Activated CD8-positive, alpha-beta memory T cell treated with anti-CD3 and anti-CD28 coated beads for 1 hour (primary cell): ENCODE results near the gene NXPH3.

Experiments
- DNase-seq, 2 donors: peaks; one replicate each; pipeline ENCODE4 v3.0.0-alpha.2; 2020; ENCODE audit warnings: low read depth in 1 of 2; ENCODE audit errors: extremely low read depth in 1 of 2

The NXPH3 gene

DNA sequence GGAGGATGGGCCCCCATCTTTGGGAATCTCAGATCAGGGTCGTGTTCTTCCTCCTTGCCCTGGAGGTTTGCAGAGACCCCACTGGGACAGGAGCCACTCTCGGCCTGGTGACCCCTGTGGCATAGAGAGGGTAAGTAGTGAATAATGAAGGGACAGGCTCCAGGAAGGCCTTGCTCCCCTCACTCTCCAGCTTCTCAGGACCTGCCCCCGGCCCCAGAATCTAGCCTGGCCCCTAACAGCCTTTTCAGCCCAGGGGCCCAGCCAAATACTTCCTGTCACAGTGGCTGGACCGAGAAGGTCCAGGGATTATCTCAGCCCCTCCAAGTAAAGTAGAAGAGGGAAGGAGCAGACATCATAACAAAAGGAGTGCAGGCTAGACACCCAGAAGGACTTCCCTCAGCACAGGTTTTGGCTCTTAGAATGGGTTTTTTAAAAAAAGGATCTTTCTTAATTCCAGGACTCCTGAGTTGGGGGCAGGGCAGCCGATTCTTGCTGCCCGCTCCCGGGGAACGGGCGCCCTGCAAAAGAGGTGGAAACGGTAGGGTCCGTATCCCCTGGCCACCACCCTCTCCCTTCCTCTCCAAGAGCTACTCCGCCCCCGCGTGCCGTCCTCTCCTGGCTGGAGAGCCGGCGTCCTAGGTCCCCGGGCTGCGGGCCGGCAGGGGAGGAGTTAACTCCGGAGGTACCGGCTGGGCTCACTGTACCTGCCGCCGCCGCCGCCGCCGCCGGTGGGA, 559 bp upstream of the NXPH3 start:
- DNase-seq = no peak

DNA sequence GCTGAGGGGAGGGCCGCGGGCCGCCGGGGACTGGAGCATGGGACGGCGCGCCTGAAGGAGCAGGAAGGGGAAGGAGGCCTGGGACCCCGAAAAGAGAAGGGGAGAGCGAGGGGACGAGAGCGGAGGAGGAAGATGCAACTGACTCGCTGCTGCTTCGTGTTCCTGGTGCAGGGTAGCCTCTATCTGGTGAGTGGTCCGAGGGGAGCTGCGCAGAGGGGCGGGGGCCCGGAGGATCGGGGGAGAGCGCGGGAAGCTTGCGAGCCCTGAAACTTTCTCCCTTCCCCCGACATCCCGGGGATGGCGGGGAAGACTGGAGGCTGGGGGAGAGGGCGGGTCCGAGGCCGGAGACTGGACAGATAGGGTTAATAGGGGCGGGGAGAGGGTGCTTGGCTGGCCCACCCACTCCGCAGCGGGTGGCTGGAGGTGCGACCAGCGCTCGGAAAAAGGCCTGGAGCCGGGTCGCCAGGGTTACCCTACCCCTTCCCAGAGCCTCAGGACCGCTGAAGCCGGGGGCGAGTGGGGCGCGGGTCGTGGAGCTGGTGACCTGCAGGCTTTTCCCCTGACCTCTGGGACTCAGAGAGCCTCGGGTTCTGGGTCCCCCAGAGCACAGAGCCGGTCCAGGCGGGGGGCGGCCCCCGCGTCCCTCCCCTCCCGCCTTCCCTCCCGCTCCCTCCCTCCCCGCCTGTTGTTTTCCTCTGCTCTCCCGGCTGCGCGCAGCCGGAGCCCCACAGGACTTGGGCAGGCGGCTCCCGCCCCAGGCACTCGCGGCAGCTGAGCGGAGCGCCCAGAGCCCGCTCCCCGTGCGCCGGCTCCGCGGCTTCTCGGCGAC, 631 bp downstream of the NXPH3 start:
- no peak for DNase-seq

DNA sequence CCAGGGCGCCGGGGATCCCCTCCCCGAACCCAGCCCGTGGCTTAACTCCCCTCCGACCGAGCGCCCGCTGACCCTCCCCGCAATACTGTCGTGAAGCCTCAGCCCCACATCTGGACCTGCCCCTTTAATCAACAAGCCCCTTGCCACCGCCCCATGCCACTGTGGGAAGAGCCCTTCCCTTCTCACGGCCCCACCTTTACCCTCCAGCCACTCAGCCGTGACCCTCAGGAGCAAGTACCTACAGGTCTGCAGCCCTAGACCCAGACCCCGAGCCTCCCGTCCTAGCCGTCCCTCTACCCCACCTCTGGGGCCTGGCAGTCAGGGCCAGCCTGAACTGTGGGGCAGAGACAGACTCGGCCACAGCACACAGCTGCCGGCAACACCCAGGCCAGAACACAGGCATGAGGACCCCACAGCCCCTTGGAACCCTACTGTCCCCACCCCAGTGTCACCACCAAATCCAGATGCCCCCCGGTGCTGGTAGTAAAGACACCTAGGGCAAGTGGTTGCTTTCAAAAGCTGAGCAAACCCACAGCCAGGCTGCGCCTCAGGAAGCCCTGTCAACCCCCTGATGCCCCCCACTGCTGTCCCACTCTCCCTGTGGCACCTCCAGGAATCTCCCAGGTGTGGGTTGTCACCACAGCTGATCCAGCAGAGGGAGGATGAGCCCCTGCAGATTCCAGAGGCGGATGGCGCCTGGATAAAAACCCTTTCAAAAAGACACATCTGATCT, 1.4 kb downstream of the NXPH3 start:
- DNase-seq = no peak

DNA sequence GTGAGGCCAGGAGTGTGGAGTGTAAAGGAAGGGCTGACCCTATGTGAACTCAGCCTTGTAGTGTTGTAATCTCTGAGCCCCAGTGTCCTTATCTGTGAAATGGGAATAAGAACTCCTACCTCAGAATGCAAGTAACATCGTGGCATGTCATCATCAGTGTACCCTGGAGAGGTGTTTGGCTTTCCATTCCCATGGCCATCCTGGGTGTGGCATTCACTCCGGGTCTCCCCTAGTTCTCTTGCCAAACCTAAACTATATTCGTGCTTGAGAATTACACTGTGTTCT, 1.9 kb downstream of the NXPH3 start:
- no peak for DNase-seq

DNA sequence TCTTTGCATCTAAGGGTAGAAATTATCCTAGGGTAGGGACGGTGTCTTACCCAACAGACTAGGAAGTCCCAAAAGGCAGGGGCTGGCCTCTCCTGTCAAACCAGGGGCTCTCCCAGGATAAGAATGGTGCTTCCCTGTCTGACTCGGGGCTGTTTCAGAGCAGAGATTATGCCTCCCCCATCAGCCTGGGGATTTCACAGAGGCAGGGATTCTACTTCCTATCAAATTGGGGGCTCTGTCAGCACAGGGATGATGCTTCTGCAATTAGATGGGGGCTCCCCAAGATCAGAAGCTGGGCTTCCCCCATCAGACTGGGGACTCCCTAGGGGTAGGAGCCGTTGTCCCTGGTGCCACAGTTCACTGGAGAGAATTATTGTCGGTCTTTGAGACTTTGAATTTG, 2.3 kb downstream of the NXPH3 start:
- DNase-seq = no peak

DNA sequence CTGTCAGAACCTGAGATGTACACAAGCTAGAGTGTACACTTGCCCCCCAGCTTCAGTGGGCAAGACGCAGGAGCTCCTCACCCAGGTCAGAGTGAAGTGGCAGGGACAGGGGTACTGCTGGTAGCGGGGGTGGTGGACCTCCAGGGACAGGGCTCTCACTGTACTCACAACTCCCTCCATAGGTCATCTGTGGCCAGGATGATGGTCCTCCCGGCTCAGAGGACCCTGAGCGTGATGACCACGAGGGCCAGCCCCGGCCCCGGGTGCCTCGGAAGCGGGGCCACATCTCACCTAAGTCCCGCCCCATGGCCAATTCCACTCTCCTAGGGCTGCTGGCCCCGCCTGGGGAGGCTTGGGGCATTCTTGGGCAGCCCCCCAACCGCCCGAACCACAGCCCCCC, 2.7 kb downstream of the NXPH3 start:
- DNase-seq = no peak

DNA sequence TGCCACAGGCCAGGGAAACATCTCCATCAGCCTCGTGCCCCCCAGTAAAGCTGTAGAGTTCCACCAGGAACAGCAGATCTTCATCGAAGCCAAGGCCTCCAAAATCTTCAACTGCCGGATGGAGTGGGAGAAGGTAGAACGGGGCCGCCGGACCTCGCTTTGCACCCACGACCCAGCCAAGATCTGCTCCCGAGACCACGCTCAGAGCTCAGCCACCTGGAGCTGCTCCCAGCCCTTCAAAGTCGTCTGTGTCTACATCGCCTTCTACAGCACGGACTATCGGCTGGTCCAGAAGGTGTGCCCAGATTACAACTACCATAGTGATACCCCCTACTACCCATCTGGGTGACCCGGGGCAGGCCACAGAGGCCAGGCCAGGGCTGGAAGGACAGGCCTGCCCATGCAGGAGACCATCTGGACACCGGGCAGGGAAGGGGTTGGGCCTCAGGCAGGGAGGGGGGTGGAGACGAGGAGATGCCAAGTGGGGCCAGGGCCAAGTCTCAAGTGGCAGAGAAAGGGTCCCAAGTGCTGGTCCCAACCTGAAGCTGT, 3.4 kb downstream of the NXPH3 start:
- no peak for DNase-seq

DNA sequence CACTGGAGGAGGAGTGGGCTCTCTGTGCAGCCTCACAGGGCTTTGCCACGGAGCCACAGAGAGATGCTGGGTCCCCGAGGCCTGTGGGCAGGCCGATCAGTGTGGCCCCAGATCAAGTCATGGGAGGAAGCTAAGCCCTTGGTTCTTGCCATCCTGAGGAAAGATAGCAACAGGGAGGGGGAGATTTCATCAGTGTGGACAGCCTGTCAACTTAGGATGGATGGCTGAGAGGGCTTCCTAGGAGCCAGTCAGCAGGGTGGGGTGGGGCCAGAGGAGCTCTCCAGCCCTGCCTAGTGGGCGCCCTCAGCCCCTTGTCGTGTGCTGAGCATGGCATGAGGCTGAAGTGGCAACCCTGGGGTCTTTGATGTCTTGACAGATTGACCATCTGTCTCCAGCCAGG, 3.9 kb downstream of the NXPH3 start:
- no peak for DNase-seq

DNA sequence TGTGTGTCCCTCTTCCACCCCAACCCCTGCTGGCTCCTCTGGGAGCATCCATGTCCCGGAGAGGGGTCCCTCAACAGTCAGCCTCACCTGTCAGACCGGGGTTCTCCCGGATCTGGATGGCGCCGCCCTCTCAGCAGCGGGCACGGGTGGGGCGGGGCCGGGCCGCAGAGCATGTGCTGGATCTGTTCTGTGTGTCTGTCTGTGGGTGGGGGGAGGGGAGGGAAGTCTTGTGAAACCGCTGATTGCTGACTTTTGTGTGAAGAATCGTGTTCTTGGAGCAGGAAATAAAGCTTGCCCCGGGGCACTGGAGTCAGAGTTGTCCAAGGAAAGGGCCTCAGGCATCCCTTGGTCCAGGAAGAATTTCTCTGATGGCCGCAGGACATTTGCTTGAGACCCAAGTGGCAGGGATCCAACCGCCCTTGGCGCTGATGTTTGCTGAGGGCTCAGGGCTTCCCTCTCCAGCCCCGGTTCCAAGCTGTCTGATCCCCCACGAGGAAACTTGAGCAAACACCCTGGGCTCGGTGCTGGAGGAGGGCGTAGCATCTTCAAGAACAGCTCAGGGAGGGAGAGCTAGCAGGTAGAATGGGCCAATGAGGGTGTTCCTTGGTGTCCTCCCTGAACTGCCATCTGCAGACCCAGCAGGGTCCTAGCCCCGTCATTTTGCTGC, 4.5 kb downstream of the NXPH3 start:
- no peak for DNase-seq

DNA sequence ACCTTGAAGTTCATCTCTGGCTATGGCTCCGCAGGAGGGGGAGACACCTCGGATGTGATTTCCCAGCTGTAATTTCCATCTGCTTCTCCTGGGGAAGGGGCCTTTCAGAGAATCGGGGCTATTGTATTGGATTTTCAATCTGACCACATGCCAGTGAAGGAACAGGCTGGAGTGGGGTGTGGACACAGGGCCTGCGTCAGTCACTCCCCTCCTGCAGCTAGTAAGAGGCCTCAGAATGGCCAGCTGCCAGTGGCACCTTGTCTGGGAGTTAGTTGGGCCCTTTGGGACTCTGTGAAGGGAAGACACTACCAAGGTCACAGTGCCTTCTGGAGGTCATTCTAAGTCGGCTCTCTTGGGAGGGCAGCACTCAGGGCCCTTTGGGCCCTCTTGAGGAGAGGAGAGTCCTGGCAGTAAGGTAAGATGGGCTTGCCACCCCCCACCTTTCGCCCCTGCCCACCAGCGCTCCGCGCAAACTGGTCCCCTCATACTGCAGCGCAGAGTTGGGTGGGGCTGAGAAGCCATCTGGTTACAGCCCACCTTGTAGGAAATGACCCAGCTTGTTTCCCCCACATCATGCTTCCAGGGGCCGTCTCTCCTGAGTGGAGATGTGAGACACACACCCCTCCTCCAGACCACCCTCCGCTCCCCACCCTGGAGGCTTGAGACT, 5.4 kb downstream of the NXPH3 start:
- DNase-seq = no peak

DNA sequence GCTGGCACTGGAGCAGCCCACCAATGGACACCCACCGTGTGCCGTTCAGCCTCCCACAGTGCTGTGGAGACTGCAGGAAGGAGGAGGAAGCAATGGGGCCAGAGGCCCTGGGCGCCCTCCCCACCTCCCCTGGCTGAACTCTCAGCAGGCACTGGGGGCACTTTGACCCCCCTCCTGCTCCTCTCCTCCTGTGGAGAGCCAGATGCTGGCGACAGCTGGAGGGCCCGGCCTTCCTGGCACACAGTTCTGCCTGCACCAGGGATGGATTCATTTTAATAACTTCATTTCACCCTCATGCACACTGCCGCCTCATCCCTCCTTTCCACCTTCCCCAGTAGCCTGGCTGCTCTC, 6.0 kb downstream of the NXPH3 start:
- no peak for DNase-seq

DNA sequence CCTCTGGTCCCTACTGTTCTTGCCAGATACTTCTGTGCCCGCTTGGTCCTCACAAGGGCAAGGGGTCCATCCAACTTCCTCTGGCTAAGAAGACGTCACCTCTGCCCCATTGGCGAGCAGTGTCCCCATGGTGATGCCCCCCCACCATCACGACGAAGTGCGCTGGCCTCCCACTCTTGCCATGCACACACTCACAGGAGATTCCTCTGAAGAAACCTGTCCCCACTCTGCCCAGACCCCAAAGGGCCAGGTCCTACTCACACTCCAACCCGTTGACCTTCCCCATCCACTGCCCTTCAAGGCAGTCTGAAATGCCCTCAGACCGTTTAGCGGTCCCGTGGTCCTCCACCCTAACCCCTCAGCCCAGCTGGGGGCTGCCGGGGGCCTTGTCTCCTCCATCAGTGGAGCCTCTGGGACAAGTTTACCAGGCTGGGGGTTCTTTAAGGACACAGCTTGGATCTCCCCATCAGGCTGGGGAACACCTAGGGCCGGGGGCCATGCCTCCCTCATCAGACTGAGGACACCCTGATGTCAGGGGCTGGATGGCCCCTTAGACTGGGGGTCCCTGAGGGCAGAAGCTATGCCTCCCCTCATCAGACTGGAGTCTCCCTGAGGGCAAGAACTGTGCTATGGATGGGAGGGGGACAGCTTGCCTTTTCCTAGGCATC, 6.5 kb downstream of the NXPH3 start:
- no peak for DNase-seq

DNA sequence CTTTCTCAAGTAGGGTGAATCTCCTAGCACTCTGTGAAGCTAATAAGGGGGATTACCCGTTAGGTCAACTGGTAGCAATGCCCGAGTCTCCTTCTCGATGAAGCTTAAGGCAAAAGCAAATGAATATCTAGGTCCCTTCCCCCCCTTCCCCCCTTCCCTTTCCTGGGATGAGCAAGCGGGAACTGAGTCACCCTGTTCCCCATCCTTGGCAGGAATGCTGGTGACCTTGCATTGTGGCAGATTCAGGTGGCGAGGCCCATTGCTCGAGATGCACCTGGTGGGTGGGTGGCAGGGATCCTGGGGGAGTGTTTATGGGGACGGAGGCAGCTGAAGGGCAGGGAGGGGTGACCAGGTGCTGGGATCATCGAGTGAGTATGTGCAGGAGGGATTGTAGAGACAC, 7.1 kb downstream of the NXPH3 start:
- DNase-seq = no peak

DNA sequence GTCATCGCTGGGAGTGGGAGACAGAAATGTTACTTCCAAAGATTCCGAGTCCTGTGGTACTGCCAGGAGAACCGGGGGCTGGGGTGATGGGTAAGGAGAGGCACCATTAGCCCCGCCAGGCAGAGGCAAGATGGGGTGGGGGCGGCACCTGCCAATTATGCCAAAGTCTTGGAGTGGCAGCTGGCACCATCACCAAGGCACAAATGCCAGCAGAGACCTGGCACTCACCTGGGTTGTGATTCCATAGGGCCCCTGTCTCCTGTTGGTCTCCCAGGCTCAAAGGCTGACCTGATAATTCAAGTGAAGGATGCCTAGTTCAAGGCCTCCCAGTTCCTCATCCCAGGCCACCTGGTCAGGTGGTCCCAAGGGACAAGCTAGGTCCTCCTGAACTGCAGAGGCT, 7.6 kb downstream of the NXPH3 start:
- DNase-seq = no peak

DNA sequence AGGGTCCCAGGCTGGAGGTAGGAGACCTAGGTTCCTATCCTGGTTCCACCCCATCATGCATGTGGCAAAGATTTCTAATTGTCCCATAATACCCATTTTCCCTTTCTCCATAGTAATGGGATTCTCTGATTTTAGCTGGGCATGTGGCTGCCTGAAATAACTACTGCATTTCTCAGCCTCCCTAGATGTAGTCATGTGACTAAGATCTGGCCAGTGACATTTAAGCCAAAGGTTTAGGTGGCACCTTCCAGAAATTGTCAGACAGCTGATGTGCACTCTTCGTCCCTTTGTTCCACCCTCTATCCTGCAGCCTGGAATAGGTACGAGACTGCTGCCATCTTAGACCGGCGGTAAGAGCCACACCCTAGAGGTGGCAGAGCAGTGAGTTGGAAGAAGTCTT, 8.2 kb downstream of the NXPH3 start:
- DNase-seq = no peak

DNA sequence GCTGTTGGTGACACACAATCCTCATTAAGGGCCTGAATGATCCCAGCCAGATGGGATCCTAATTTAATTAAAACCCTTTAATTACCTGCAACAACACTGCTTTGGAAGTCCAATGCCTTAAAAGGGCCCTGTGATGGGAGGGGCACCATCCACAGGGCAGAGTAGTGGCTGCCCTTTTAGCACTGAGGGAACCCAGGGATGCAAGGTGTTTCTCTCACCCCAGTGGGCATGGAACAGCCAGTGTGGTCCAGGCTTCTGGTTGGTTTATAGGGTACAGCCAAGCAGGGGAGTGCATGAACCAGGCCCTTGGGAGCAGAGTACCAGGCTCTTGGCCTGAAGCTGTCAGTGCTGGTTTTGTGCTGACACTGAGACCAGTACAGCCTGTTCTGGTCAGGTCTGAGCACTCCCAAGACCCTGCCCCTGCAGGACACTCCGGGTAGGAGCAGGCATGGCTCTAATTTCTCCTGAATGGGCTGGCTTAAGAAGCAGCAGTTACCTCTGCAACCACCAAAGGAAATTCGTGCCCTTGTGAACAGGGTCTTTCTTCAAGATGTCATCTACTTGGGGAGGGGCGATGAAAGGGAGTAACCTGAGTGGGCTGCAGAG, 9.9 kb downstream of the NXPH3 start:
- DNase-seq = no peak

DNA sequence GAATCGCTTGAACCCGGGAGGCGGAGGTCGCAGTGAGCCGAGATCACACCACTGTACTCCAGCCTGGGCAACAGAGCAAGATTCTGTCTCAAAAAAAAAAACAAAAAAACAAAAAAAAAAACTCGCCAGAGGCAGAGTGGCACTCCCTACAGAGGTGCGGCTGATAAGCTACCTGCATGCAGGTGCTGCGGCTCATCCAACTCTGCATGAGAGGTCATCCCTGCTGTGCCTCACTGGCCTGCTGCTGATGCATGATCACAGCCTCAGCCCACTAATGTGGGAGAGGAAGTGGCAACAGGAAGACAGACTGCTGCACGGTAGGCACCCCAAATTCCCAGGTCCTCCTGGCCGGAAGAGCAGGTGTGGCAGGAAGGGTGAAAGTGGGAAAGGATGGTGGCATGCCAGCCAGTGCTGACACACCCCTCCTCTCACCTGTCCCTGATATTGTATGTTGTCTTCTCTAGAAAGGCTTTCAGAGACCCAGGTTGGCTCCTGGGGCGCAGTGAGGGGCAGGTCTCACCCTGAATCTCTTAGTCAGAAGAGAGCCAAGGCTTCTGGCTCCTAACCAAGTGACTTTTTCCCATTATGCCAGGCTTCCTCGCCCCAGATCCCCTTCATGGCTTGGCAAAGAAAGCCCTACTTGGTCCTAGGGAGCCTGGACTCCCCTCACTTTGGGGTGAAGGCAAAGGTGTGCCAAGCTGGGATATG, 11.8 kb downstream of the NXPH3 start:
- DNase-seq = no peak

DNA sequence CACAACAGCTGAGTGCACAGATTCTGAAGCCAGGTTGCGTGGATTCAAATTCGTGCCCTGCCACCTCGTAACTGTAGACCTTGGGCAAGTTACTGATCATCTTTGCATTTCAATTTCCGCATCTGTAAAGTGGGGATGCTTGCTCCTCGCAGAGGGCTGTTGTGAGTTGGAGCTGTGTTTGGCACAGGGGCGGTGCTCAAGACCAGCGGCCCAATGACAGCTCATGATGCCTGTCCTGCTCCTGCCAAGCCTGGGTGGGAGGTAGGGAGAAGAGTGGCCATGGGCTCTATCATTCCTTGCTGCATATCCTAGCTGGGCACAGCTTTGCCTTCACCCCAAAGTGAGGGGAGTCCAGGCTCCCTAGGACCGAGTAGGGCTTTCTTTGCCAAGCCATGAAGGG, 12.6 kb downstream of the NXPH3 start:
- DNase-seq = no peak
